ENCODE data around the gene SYNDIG1.

Gene SYNDIG1

DNA sequence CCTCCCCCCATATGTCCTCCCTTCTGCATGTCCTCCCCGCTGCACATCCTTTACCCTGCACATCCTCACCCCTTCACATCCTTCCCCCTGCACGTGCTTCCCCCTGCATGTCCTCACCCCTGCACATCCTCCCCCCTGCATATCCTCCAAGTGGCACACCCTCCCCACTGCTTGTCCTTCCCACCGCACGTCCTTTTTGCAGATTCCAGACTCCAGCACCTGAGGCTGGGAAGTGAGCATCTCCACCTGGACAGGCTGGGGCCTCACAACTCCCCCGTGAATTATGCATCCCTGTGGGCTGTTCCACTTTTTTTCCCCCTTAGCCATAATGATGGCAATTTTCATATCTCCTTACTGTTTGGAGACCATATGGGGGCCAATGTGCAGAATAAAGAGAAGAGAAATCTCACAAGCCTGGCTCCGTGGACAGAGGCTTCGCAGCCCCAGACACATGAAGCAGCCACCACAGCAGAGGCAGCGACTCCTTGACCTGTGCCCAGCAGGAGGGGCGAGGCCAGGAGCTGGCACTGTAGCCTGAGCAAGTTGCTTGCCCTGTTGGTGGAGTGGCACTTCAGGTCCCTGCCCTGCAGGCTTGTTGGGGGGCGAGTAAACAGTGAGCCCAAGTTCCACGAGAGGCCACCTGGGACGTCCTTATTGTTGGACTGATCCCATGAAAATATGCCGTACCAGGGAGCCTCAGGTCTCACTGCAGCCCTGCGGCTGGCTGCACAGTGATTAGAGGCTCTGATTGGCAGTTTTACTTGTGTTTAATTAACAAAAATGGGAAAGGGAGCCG, 113.1 kb downstream of the SYNDIG1 start:
- in situ Hi-C loops (cut with HindIII; ENCODE audit: low sequenced_read_pairs) = no loop called here

DNA sequence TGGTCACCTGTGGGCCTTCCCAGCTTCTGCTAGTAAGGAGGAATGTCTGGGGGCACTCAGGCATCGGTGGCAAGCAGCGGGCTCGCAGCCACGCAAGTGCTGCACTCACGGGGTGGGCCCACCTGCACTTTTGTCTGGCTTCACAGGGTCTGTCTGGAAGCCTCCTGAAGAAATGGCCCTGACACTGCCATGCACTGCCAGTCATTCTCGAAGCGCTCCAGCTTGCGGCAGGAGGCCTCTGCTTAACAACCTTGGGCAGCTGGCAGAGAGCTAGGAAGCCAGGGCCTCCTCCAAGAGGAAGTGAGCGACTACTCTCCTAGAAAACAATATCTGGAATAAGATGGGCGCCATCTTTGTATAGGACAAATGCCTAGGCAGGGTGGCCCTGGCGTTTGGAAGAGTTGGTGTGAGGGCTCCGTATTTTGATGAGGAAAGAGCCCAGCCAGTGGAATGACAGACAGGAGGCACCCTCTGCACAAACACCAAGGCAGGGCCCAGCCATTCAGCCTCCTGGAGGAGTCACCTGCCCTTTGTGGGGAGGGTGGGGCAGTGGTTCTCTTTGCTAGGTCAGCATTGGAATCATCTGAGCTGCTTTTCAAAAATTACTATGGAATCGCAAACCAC, 113.9 kb downstream of the SYNDIG1 start:
- in situ Hi-C loops (cut with HindIII; ENCODE audit: low sequenced_read_pairs) = no loop called here

DNA sequence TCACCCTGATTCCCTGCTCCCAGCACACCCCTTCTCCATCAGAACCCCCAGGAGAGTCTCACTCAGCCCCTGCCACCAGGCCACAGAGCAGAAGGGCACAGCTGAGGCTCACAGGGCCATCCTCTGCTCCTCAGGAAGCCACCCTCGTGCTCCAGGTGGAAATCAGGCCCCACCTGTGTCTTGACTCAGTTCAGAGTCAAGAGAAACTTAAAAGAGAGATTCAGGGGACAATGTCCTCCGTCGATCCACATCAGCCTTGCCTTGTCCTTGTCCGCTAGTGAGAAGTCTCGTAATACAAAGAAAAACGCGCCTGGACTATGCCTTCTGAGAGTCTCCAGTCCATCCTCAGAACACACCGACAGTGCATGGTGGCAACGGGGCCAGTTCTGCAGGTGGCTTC, 114.6 kb downstream of the SYNDIG1 start:
- in situ Hi-C loops (cut with HindIII; ENCODE audit: low sequenced_read_pairs) = no loop called here

DNA sequence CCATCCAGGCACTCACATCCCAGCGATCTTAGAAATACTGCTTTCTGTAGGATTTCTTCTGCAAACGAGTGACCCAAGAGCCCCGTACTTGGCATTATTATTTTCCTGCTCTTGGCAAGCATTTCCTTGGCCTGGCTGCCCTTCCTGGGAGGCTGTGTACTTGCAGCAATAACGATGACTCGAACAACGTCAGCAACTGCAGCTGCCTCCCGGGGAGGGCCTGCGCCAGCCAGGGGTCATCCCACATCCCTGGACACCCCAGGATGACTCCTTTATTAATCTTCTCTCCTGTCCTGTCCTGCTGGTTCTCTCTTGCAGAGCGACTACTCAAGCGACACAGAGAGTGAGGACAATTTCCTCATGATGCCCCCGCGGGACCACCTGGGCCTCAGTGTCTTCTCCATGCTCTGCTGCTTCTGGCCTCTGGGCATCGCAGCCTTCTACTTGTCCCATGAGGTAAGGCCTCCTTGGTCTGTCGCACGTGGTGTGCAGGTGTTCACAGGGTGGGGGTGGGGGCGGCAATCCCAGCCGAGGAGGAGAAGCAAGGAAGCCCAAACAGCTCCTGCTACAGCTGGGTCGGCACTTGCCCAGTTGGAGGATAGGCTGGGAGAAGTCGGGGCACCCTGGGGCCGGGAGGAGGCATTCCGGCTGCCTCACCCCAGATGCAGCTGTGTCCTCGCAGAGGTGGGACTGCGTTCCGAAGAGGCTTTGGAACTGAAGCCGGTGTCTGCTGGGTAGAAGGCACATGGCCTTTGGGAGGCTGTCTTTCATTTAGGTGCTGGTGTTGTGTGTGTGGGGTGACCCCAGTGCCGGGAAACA, 115.3 kb downstream of the SYNDIG1 start:
- in situ Hi-C loops (cut with HindIII; ENCODE audit: low sequenced_read_pairs) = no loop called here

DNA sequence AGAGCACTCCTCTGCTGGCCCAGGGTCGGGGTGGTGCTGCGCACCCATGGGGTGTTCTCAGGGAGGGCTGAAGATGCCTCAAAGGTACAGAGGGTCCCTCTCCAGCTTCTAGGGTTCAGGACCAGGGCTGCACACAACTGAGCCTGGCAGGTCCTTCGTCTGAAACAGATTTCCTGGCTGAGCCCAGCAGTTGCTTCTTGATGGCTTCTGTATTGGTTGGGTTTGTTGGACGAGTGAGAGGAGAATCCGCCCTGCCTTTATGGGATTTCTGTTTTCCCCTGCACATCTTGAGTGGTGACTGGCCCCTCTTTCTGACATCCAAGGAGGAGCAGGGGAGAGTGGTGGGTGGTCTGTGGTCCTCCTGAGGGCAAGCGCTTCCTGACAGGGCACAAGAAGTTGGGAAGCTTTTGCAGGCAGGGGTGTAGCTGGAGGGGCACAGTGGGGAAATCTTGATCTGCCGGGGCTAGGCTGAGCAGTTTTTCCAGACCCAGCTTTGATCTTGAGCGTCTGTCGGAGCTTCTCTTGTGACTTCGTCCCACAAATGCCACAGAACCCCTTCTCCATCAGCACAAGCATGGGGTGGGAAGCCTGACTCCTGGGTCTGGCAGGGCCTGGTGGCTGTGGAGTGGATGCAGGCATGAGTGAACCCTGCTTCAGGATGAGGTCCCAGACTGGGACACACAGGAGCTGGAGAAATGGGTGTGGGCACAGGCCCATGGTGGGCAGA, 116.5 kb downstream of the SYNDIG1 start:
- in situ Hi-C loops (cut with HindIII; ENCODE audit: low sequenced_read_pairs) = no loop called here

DNA sequence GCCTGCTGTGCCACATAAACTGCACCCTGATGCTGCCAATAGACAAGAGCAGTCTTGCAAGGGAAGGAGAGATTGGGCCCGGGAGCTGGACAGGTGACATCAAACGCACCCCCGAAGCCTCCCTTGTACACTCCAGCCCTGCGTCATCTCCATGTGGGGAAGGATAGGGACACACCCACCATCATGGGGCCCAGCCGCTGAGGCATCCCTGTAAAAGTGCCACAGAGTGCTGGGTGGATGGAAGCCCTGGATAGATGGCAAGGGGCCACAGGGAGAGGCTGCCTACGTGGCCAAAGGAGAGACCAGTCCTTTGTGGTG, 117.1 kb downstream of the SYNDIG1 start:
- in situ Hi-C loops (cut with HindIII; ENCODE audit: low sequenced_read_pairs) = no loop called here

DNA sequence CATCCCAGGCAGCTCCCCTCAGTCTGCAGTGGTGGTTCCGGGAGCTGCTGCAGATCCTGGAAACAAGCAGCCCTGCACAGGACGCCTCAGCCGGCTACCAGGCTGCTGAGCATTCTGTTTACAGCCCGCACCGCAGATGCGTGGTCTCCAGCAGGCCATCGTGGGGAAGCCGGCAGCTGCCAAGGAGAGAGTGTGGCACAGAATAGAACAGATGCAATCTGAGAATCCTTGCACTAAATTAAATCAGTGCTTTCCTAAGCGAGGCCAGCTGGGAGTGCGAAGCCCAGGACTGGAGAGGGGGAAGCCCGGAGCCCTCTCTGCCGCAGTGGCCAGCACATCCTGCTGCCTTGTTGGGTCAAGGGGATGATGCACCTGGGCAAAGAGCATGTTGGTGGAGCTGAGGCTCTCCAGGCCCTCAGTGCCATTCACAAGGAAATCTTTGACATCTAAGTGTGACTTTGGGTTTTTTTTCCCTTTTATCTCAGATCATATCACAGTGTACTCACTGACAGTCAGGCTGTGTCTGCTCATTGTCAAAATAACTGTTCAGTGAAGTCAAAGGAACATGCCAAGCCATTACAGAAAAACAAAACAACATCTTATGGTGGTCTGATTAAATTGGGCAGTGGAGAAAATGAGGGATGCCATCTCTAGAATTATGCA, 118.1 kb downstream of the SYNDIG1 start:
- in situ Hi-C loops (cut with HindIII; ENCODE audit: low sequenced_read_pairs) = no loop called here

- in situ Hi-C loops (cut with HindIII; ENCODE audit: low sequenced_read_pairs) = no loop called here
Observed at GRCh38 chr20:24588047-24588635, 118.7 kb downstream of the SYNDIG1 start.

- in situ Hi-C loops (cut with HindIII; ENCODE audit: low sequenced_read_pairs) = no loop called here
Observed at GRCh38 chr20:24588725-24589340, 119.4 kb downstream of the SYNDIG1 start.

DNA sequence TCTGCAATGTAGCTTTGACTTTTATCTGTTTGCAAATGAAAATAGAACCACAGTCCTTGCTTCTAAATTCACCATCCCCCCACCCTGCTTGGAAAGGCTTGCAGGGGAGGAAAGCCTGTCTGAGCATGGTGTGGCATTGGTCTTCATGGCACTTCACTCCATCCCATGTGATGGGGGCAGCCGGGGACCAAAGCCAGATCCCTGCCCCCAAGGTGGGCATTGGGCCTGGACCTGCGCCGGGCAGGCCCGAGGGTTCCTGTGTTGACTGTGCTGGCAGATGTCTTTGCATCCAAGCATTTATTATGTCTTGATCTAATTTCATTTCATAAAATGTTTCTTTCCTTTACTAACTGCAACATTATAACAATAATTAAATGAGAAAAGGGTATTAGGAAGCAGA, 120.0 kb downstream of the SYNDIG1 start:
- in situ Hi-C loops (cut with HindIII; ENCODE audit: low sequenced_read_pairs) = no loop called here

DNA sequence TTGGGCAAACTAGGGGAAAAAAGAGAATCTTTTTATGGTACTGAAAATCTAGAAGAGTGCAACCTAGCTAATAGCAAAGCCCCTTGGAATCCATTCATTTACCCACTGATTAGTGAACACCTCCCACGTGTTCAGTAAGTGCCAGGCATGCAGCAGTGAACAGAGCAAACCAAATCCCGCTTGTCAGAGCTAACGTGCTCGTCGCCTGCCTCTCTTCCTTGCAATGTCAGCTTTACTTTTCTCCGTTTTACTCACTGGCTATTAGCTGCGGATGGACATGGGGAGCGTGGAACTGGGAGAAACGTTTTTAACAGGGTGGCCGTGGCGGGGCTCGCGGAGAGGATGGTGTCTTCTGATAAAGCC, 120.4 kb downstream of the SYNDIG1 start:
- in situ Hi-C loops (cut with HindIII; ENCODE audit: low sequenced_read_pairs) = no loop called here

- in situ Hi-C loops (cut with HindIII; ENCODE audit: low sequenced_read_pairs) = no loop called here
Observed at GRCh38 chr20:24590178-24590982, 121.0 kb downstream of the SYNDIG1 start.

DNA sequence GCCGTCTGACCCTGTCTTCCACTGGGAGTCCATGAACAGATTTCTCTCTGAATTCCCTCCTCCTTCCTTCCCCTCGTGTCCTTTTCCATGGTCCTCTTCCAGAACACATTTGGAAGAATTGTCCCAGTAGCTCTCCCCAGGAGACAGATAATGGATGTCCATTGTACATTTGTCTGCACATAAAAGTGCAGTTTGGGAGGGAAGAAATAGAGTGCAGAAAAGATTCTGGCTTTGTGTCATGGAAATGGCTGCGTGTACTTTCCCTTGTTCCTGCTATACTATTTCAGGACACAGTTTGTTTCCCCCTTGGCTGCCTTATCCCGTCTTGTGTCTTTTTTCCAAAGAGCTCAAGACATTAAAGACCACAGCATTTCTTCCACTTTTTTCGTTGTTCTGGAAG, 127.6 kb downstream of the SYNDIG1 start:
- in situ Hi-C loops (cut with HindIII; ENCODE audit: low sequenced_read_pairs) = no loop called here

DNA sequence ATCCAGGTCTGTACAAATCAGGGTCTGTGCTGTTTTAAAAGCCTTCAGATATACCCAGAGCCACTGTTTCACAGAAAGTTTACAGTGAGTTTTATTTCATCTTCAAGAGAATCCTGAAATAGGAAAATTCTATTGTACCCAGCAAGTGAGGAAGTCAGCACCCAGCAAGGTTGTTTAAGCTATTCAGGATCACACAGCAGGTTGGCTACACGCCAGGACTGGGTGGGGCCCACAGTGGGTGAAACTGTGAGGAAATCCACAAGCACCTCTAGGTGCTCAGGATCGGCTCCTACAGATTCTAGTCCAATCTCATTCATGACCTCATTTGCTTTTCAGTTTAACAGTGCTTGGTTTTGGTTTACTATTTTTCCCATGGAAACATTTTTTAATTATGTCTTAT, 128.9 kb downstream of the SYNDIG1 start:
- in situ Hi-C loops (cut with HindIII; ENCODE audit: low sequenced_read_pairs) = no loop called here

GRCh38 chr20:24598996-24599395, 129.6 kb downstream of the SYNDIG1 start:
- in situ Hi-C loops (cut with HindIII; ENCODE audit: low sequenced_read_pairs) = no loop called here

DNA sequence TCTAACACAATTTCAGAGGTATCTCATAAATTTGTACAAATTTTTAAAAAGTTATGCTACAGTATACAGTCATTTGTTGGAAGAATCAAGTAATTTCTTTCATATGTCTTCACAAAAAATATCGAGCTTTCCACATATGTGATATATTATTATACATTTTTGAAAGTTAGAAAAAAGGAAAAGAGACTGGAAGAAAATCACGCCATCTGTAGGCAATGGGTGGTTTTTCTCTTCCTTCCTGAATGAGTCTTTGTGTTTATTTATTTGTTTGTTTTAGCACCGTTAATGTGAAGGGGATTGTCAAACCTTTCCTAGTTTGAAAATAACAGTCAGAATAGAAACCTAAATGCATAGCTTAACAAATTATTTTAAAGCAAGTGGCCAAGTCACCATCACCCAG, 130.6 kb downstream of the SYNDIG1 start:
- in situ Hi-C loops (cut with HindIII; ENCODE audit: low sequenced_read_pairs) = no loop called here

DNA sequence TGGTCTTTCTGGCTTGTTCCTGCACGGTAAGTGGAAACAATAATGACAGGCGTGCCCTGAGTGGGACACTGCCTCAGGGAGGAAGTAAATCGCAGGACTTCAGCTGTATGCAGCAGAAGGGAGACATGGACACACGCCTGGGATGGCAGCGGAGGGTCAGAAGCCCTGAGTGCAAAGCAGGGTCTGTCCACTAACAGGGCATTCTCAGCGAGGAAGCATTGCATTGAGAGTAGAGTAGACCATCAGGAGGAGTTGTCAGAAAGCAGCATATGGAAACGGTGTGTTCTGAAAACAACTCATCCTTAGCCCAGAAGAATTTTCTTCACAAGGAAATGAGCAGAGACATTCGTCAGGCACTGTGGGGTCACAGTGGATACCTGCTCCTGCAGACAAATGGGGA, 134.0 kb downstream of the SYNDIG1 start:
- in situ Hi-C loops (cut with HindIII; ENCODE audit: low sequenced_read_pairs) = no loop called here

GRCh38 chr20:24604966-24605665, 135.7 kb downstream of the SYNDIG1 start:
- in situ Hi-C loops (cut with HindIII; ENCODE audit: low sequenced_read_pairs) = no loop called here

Measured in endothelial cell of hepatic sinusoid (primary cell).